Chondrocyte (in vitro differentiated cells): ENCODE data around the gene BHLHE41. TPM values are rescaled to one million over a fixed set of nuclear protein-coding genes. Genes with fewer than 3 reads are reported as not detected.

ENCODE experiments used
- DNase-seq: peaks from one replicate; pipeline ENCODE4 v3.0.0; 2021; ENCODE audit warnings: mixed read lengths, low spot score
- H3K27ac Mint-ChIP-seq: one replicate; pipeline ENCODE4 v1.8.0; 2021; ENCODE audit warnings: mild to moderate bottlenecking, moderate library complexity, mixed read lengths; ENCODE audit not compliant: unreplicated experiment
- H3K27me3 Mint-ChIP-seq: 2 replicates; pipeline ENCODE4 v1.8.0; 2021; ENCODE audit warnings: low read depth, mixed read lengths
- H3K36me3 Mint-ChIP-seq: 2 replicates; pipeline ENCODE4 v1.8.0; 2021; ENCODE audit warnings: low read depth, mixed read lengths
- H3K4me1 Mint-ChIP-seq: 2 replicates; pipeline ENCODE4 v1.8.0; 2021; ENCODE audit warnings: low read depth, mild to moderate bottlenecking, mixed read lengths
- H3K4me3 Mint-ChIP-seq: one replicate; pipeline ENCODE4 v1.8.0; 2021; ENCODE audit warnings: mild to moderate bottlenecking, moderate library complexity, mixed read lengths; ENCODE audit not compliant: unreplicated experiment
- H3K9me3 Mint-ChIP-seq: 2 replicates; pipeline ENCODE4 v1.8.0; 2021; ENCODE audit warnings: low read depth, mixed read lengths
- CTCF ChIP-seq: fragments of 200-600 bp; sonication (generic); IDR thresholded peaks from 2 replicates; pipeline ENCODE4 v1.5.0; 2021; ENCODE audit warnings: antibody characterized with exemption, mild to moderate bottlenecking, moderate library complexity
- total RNA-seq: library from RNA; stranded (reverse); gene quantifications from 3 replicates; pipeline ENCODE4 v1.2.1, GENCODE V29; 2021

Gene BHLHE41
- total RNA-seq, 1 donor from 2014 or later, result 6.0 TPM

DNA sequence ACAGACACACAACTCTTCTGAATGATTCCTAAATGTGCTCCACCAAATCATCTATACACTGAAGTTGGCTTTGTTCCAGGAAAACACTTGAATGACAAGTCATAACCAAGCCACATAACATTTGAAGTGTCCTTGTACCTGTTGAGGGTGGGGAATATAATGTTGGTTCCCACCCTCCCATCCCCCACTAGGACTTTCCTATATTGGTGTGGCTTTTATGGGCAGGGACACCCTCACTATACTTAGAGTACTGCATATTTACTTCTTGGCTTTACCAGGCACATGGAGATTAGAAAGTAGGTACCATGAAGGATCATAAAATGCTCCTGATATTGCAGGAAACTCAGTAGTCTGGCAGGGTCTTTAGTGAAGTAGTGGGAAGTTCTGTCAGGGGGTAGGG lies 9.7 kb upstream of the BHLHE41 start:
- Mint-ChIP-seq H3K4me1 (peaks cover 11% of the 10 kb centered on the region), H3K4me3 (no peak overlapping the region), H3K9me3 (no peaks in the 10 kb centered on the region), H3K36me3 (peaks cover 1% of the 10 kb centered on the region), H3K27ac (no peak overlapping the region), H3K27me3 (peaks cover 9% of the 10 kb centered on the region)
- DNase-seq, result no peak
- TF ChIP-seq CTCF, result no peak

GRCh38 chr12:26133521-26133920 lies 8.7 kb upstream of the BHLHE41 start:
- H3K27ac Mint-ChIP-seq, result no peak overlapping the region
- peaks cover 13% of the 10 kb centered on the region for H3K27me3 Mint-ChIP-seq
- peaks cover 11% of the 10 kb centered on the region for H3K4me1 Mint-ChIP-seq
- DNase-seq, result no peak
- peaks cover 1% of the 10 kb centered on the region for H3K36me3 Mint-ChIP-seq
- H3K9me3 Mint-ChIP-seq, result no peaks in the 10 kb centered on the region
- no peak overlapping the region for H3K4me3 Mint-ChIP-seq
- TF ChIP-seq CTCF, result no peak

- no peak for TF ChIP-seq CTCF
- no peak for DNase-seq
- peaks cover 11% of the 10 kb centered on the region for H3K4me1 Mint-ChIP-seq
- peaks cover 1% of the 10 kb centered on the region for H3K36me3 Mint-ChIP-seq
- no peaks in the 10 kb centered on the region for H3K9me3 Mint-ChIP-seq
- no peak overlapping the region for H3K27ac Mint-ChIP-seq
- peaks cover 13% of the 10 kb centered on the region for H3K27me3 Mint-ChIP-seq
- H3K4me3 Mint-ChIP-seq, result no peak overlapping the region
These were observed 8.0 kb upstream of the BHLHE41 start for GRCh38 chr12:26132866-26133265.

DNA sequence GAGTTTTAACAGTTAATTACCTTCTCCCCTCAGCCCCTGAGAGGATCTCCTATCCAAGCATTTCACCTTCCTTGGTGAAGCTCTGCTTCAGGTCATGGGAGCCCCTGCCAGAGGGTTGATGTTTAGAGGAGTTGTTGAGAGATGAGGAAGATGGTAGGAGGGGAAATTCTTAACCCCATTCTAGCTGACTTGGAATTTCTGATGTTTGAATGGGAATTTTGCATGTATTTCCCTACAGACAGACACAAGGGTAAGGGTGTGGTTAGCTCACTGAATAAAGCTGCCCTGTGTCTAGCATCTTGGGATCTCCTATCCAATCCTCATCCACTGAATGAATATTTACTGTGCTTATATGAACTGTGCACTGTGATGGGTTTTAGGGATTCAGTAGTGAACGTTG lies 7.1 kb upstream of the BHLHE41 start:
- H3K4me1 Mint-ChIP-seq, result peaks cover 12% of the 10 kb centered on the region
- no peak for DNase-seq

DNA sequence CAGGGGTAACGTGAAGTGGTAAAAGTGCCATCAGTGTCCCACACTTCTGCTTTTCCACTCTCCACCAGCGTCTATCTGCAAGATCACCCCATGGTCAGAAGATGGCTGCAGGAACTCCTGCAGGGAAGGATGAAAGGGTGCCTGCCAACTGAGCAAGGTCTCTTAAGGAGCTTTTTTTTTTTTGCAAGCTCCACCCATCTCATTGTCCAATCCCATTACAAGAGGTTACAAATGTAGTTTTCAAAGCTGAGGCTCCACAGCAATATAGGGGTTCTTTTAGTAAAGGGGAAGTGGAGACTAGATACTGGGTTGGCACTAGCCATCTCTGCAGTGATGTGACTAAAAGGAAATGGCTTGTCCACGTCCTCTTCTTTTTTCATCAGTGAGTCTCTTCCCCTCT lies 5.9 kb upstream of the BHLHE41 start:
- Mint-ChIP-seq H3K4me3 (no peak overlapping the region), H3K27me3 (peaks cover 18% of the 10 kb centered on the region), H3K36me3 (peaks cover 1% of the 10 kb centered on the region), H3K9me3 (no peaks in the 10 kb centered on the region), H3K4me1 (peaks cover 17% of the 10 kb centered on the region), H3K27ac (no peak overlapping the region)
- no peak for DNase-seq
- no peak for TF ChIP-seq CTCF

More for the DNA sequence above, 7.1 kb upstream of the BHLHE41 start:
- TF ChIP-seq CTCF, result no peak
- H3K4me3 Mint-ChIP-seq, result no peak overlapping the region
- H3K27me3 Mint-ChIP-seq, result peaks cover 18% of the 10 kb centered on the region
- peaks cover 1% of the 10 kb centered on the region for H3K36me3 Mint-ChIP-seq
- H3K27ac Mint-ChIP-seq, result no peak overlapping the region
- no peaks in the 10 kb centered on the region for H3K9me3 Mint-ChIP-seq
